Middle frontal gyrus (tissue), 1 donor: ENCODE measurements around the gene TFF3.

ENCODE experiments used
- DNase-seq: peaks from one replicate; pipeline ENCODE4 v3.0.0-alpha.2; 2015; ENCODE audit warnings: low spot score; ENCODE audit errors: extremely low spot score

TFF3 gene, protein sequence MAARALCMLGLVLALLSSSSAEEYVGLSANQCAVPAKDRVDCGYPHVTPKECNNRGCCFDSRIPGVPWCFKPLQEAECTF

GRCh38 chr21:42315296-42315891, at the start of gene TFF3:
Gene TFF3 (minus strand): TSS chr21:42315409. CDS start chr21:42315374, 35 bp downstream.
- DNase-seq, result no peak

- DNase-seq, result no peak
Measured at GRCh38 chr21:42364304-42364865, 49.2 kb upstream of the TFF3 start.

DNA sequence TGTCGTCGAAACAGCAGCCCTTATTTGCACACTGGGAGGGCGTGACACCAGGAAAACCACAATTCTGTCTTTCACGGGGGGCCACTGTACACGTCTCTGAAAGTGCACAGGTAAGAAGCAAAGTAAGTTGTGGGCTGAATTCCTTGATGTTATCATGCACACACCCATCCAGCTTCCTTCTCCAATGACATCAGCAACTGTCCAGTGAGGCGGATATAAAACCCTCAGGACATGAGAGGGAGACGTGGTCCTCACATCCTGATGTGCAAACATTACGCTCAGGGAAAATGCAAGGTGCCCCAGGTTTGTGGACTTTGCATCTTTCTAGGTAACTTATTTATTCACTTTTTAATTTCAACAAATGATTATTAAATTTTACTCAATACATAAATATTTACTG, 48.1 kb upstream of the TFF3 start:
- no peak for DNase-seq

GRCh38 chr21:42362700-42363099, 47.5 kb upstream of the TFF3 start:
- DNase-seq, result no peak

GRCh38 chr21:42362198-42362597, 47.0 kb upstream of the TFF3 start:
- DNase-seq, result no peak

DNA sequence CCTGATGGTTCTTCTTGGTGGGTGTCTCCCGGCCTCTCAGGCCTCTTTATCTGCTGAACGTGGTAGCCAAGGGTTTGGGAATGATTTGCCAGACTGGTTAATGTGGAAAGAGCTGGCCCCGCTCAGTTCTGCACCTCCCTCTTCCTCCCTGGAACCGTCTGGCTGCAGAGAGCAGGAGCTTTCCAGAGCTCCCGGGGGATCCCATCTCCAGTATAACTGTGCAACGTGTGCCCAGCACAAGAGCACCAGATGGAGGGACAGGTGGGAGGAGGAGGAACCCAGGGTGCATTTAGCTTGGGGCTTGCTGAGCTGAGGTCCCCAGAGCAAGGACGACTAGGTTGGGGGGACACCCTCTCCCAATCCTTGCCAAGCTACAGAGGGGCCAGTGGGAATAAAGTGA, 46.1 kb upstream of the TFF3 start:
- DNase-seq, result no peak

DNA sequence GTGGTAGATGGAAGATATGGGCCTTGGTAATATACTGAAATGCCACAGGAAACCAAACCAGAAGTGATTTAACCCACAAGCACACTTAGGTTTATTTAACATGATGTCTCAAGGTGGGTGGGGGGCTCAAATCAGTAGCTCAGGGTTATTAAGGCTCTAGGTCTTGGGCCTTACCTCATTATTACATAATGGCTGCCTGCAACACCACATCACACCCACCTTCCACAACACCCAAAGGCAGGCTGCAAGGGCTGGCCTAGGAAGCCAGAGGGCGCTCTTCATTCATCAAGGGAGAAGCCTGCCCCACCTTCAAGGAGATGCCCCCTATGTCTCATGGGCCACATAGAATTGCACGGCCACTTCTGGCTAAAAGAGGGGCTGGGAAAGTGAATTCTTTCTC, 45.1 kb upstream of the TFF3 start:
- no peak for DNase-seq

GRCh38 chr21:42358937-42359336, 43.7 kb upstream of the TFF3 start:
- no peak for DNase-seq

- no peak for DNase-seq
Measured at GRCh38 chr21:42358261-42358660, 43.1 kb upstream of the TFF3 start.

- no peak for DNase-seq
Measured at GRCh38 chr21:42357307-42357706, 42.1 kb upstream of the TFF3 start.

- no peak for DNase-seq
Measured at GRCh38 chr21:42356650-42357049, 41.4 kb upstream of the TFF3 start.

GRCh38 chr21:42356046-42356445, 40.8 kb upstream of the TFF3 start:
- no peak for DNase-seq

GRCh38 chr21:42353623-42354022, 38.4 kb upstream of the TFF3 start:
- DNase-seq, result no peak

DNA sequence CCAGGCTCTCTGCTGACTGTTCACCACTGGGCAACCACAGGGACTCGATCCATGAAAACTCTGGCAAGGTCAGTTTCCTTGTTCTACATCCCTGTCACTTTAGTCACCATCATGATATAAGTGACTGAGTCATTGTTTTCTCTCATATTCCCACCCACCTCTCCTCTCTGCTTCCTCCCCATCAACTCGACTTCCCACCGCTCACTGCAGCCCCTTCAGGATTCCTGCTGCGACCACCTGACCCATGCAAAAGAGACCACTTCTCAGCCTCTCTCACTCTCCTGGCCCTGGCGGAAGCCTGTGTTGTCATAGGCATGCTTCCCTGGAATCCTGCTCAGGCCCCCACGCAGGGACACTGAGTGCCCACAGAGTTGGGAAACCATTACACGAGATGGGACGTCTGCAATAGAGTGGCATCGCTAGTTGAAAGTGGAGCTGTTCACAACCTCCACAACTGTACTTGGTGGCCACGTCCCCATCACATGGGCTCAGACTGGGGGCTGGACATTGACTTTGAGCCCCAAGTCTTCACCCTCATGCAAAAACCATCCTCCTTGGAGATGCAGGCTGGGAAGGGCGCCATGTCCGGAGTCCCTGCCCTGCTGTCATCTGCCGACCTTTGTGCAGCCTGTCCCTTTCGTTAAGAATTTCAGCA, 37.4 kb upstream of the TFF3 start:
- no peak for DNase-seq

GRCh38 chr21:42351626-42352440, 36.6 kb upstream of the TFF3 start:
- no peak for DNase-seq

GRCh38 chr21:42350927-42351426, 35.8 kb upstream of the TFF3 start, which contains the start of gene TFF2:
Gene TFF2 (minus strand): TSS chr21:42350994. CDS start chr21:42350957, 37 bp downstream.
- no peak for DNase-seq

GRCh38 chr21:42350318-42350910, 35.2 kb upstream of the TFF3 start:
- no peak for DNase-seq

DNA sequence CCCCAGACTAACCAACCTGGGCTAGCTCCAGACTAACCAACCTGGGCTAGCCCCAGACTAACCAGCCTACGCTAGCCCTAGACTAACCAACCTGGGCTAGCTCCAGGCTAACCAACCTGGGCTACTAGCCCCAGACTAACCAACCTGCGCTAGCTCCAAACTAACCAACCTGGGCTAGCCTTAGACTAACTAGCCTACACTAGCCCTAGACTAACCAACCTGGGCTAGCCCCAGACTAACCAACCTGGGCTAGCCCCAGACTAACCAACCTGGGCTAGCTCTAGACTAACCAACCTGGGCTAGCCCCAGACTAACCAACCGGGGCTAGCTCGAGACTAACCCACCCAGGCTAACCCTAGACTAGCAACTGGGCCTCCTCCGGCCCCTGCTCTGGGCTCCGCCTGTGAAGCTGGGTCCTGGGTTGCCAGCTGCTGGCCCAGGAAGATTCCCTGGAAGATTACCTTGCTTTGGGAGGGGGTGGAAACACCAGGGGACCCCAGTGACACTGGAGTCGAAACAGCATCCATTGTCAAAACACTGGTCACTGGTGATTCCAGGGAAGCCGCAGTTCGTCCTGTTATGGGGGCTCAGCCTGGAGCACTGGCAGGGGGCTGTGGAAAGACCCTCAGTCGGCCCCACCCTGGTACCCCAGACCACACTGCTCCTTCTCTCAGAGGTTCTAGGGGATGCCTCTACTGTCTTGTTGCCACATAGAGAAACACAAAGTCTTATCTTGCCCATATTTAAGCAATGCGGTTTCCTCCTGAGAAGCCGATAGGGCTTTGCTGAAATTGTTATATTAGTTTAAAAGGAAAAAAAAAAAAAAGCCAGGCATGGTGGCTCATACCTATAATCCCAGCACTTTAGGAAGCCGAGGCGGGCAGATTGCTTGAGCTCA, 34.5 kb upstream of the TFF3 start:
- DNase-seq, result no peak

DNA sequence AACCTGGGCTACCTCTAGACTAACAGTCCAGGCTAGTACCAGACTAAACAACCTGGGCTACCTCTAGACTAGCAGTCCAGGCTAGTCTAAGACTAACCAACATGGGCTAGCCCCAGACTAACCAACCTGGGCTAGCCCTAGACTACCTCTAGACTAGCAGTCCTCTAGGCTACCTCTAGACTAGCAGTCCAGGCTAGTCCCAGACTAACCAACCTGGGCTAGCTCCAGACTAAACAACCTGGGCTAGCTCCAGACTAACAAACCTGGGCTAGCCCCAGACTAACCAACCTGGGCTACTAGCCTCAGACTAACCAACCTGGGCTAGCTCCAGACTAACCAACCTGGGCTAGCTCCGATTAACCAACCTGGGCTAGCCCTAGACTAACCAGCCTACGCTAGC, 33.6 kb upstream of the TFF3 start:
- DNase-seq, result no peak

DNA sequence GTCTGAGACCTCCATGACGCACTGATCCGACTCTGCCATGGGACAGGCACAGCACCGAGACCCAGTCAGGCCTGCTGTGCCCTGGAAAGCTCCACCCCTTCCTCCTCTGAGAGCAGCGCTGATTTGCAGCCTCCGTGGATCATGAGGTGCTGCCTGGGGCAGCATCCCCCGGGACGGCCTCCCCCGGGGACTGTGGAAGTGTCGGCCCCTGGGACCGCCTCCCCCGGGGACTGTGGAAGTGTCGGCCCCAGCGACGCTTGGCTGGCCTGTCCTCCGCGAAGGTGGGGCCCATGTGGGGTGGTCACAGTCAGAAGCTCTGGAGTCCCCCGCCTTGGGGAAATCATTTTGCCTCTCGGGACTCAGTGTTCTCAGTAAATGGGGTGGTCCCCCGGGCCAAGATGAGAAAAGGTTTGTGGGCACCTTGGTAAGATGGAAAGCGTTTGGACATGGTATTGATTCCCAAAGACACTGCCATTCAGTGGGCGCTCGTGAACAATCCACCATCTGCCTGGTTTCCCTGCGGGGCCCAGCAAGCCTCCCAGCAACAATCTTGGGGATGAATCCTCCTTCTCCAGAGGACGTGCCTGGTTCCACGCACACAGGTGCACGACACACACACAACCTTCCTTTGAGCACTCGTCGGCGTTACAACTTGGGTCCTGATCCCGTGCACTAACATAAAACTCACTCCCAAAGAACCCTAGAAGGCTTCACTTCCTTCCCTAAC, 32.6 kb upstream of the TFF3 start:
- no peak for DNase-seq
